ENCODE results near the gene SLC7A4.

Gene SLC7A4

GRCh38 chr22:21038405-21038804 is 6.0 kb upstream of the SLC7A4 start:
- Histone ChIP-seq H3K9me2 (replicated peaks; ENCODE audit: insufficient read depth, low read length) (no peaks in the 10 kb centered on the region), H3K9ac (ENCODE audit: low read length) (no peak overlapping the region), H3K27ac (ENCODE audit: low read length) (no peak overlapping the region), H3K4me2 (ENCODE audit: low read depth, low read length) (no peak overlapping the region), H3K4me3 (ENCODE audit: low read length) (no peak overlapping the region), H3K9me3 (replicated peaks; ENCODE audit: insufficient read depth, low read length) (no peaks in the 10 kb centered on the region), H3K79me2 (ENCODE audit: low read length) (no peaks in the 10 kb centered on the region), H2AFZ (ENCODE audit: low read length) (no peak overlapping the region), H3K36me3 (replicated peaks; ENCODE audit: insufficient read depth, low read length) (no peaks in the 10 kb centered on the region), H4K20me1 (ENCODE audit: insufficient read depth, low read length) (no peaks in the 10 kb centered on the region), H3F3A (ENCODE audit: insufficient read depth, low read length) (peaks cover 11% of the 10 kb centered on the region; the same call in 1 of the 2 replicates), H3K4me1 (ENCODE audit: low read length) (peaks cover 9% of the 10 kb centered on the region; the same call in 1 of the 2 replicates), H3K27me3 (replicated peaks; ENCODE audit: insufficient read depth, low read length) (no peaks in the 10 kb centered on the region)
- TF ChIP-seq EZH2phosphoT487 (IDR thresholded peaks at IDR 0.05; ENCODE audit: low read length) (no peak), EZH2 (optimal IDR thresholded peaks at IDR 0.05; ENCODE audit: low read depth, low read length) (no peak), CTCF (IDR thresholded peaks at IDR 0.05; ENCODE audit: low read length) (no peak)
- DNase-seq = no peak

DNA sequence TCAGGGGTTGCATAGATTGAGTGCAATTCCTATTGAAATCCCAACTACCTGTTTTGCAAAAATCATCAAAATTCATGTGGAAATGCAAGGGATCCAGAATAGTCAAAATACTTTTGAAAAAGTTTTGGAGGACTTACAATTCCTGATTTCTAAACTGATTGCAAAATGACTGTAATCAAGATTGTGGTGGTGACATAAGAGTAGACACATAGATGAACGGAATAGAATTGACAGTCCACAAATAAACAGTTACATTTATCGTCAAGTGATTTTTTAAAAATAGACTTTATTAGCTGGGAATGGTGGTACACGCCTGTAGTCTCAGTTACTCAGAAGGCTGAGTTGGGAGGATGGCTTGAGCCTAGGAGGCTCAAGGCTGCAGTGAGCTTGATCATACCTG is 2.6 kb upstream of the SLC7A4 start:
- Histone ChIP-seq H4K20me1 (ENCODE audit: insufficient read depth, low read length) (no peaks in the 10 kb centered on the region), H3K4me2 (ENCODE audit: low read depth, low read length) (no peak overlapping the region), H2AFZ (ENCODE audit: low read length) (no peak overlapping the region), H3K79me2 (ENCODE audit: low read length) (no peaks in the 10 kb centered on the region), H3F3A (ENCODE audit: insufficient read depth, low read length) (no peaks in the 10 kb centered on the region), H3K4me3 (ENCODE audit: low read length) (no peak overlapping the region), H3K9ac (ENCODE audit: low read length) (no peak overlapping the region), H3K36me3 (replicated peaks; ENCODE audit: insufficient read depth, low read length) (no peaks in the 10 kb centered on the region), H3K27me3 (replicated peaks; ENCODE audit: insufficient read depth, low read length) (peaks cover 17% of the 10 kb centered on the region), H3K4me1 (ENCODE audit: low read length) (peaks cover 3% of the 10 kb centered on the region; the same call in 1 of the 2 replicates), H3K27ac (ENCODE audit: low read length) (no peak overlapping the region), H3K9me3 (replicated peaks; ENCODE audit: insufficient read depth, low read length) (no peaks in the 10 kb centered on the region), H3K9me2 (replicated peaks; ENCODE audit: insufficient read depth, low read length) (no peaks in the 10 kb centered on the region)
- TF ChIP-seq CTCF (IDR thresholded peaks at IDR 0.05; ENCODE audit: low read length) = no peak
- TF ChIP-seq EZH2 (optimal IDR thresholded peaks at IDR 0.05; ENCODE audit: low read depth, low read length) = no peak
- TF ChIP-seq EZH2phosphoT487 (IDR thresholded peaks at IDR 0.05; ENCODE audit: low read length) = no peak
- no peak for DNase-seq

DNA sequence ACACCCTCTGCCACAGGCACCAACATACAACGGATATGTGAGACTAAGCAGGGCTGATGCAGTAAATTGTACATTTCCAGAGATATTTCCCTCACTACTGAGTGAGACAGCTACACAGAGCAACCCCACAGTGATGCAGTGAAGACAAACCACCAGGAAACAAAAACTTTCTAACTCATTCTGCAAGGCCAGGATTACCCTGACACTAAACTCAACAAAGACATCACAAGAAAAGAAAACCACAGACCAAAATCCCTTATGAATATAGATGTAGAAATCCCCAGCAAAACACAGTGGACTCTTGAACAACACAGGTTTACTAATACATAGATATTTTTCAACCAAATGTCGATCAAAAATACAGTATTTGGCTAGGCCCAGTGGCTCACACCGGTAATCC is 1.5 kb upstream of the SLC7A4 start:
- H3K27me3 ChIP-seq (replicated peaks; ENCODE audit: insufficient read depth, low read length) = peaks cover 25% of the 10 kb centered on the region
- no peak overlapping the region for H2AFZ ChIP-seq (ENCODE audit: low read length)
- H3K4me3 ChIP-seq (ENCODE audit: low read length) = no peak overlapping the region
- no peaks in the 10 kb centered on the region for H3F3A ChIP-seq (ENCODE audit: insufficient read depth, low read length)
- no peaks in the 10 kb centered on the region for H4K20me1 ChIP-seq (ENCODE audit: insufficient read depth, low read length)
- H3K79me2 ChIP-seq (ENCODE audit: low read length) = no peaks in the 10 kb centered on the region
- H3K36me3 ChIP-seq (replicated peaks; ENCODE audit: insufficient read depth, low read length) = no peaks in the 10 kb centered on the region
- no peak for TF ChIP-seq EZH2phosphoT487 (IDR thresholded peaks at IDR 0.05; ENCODE audit: low read length)
- TF ChIP-seq EZH2 (optimal IDR thresholded peaks at IDR 0.05; ENCODE audit: low read depth, low read length) = no peak
- no peak for TF ChIP-seq CTCF (IDR thresholded peaks at IDR 0.05; ENCODE audit: low read length)
- H3K4me2 ChIP-seq (ENCODE audit: low read depth, low read length) = no peak overlapping the region
- H3K9ac ChIP-seq (ENCODE audit: low read length) = no peak overlapping the region
- no peaks in the 10 kb centered on the region for H3K9me2 ChIP-seq (replicated peaks; ENCODE audit: insufficient read depth, low read length)
- H3K9me3 ChIP-seq (replicated peaks; ENCODE audit: insufficient read depth, low read length) = no peaks in the 10 kb centered on the region
- DNase-seq = no peak
- H3K27ac ChIP-seq (ENCODE audit: low read length) = no peak overlapping the region
- no peaks in the 10 kb centered on the region for H3K4me1 ChIP-seq (ENCODE audit: low read length)

Measured in MM.1S (cell line).